A673 (cell line): ENCODE data around the gene CFAP206.

ENCODE experiments used
- EZH2 ChIP-seq: fragments of 200-600 bp; sonication (generic); IDR thresholded peaks from 2 replicates; pipeline ENCODE4 v1.6.1; 2017; ENCODE audit warnings: borderline replicate concordance, low read depth, mild to moderate bottlenecking, mixed read lengths, antibody characterized with exemption, low read length; ENCODE audit not compliant: poor library complexity, severe bottlenecking
- TF ChIP-seq, protein P1 (sequence below): fragments of 300-800, 200-600 bp; sonication (generic); conservative IDR thresholded peaks from 2 replicates; pipeline ENCODE4 v1.5.1; 2017; ENCODE audit warnings: low read depth, mild to moderate bottlenecking, antibody characterized with exemption, low read length, moderate library complexity, mixed read lengths

DNA sequence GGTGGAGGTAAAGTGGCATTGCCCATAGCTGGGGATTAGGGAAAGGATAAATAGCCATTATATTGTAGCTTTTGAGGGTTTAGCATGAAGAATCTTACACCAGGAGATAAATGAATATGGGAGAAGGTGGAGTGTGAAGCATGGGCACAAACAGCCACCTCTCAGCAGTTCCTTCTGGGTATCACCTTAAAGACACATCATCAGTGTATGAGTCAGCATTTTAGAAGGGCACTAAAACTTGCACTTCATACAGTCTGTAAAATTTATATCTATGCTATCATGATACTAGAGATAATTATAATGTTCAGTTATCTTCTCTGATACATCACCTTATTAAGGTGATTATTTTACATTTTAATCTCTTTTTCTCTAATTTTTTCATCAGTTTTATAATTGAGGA lies 90.3 kb downstream of the CFAP206 start:
- TF ChIP-seq, protein P1, sequence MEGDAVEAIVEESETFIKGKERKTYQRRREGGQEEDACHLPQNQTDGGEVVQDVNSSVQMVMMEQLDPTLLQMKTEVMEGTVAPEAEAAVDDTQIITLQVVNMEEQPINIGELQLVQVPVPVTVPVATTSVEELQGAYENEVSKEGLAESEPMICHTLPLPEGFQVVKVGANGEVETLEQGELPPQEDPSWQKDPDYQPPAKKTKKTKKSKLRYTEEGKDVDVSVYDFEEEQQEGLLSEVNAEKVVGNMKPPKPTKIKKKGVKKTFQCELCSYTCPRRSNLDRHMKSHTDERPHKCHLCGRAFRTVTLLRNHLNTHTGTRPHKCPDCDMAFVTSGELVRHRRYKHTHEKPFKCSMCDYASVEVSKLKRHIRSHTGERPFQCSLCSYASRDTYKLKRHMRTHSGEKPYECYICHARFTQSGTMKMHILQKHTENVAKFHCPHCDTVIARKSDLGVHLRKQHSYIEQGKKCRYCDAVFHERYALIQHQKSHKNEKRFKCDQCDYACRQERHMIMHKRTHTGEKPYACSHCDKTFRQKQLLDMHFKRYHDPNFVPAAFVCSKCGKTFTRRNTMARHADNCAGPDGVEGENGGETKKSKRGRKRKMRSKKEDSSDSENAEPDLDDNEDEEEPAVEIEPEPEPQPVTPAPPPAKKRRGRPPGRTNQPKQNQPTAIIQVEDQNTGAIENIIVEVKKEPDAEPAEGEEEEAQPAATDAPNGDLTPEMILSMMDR, result no peak
- no peak for TF ChIP-seq EZH2
